ENCODE results near the gene SLC25A39. TPM values are rescaled to one million over a fixed set of nuclear protein-coding genes. Genes with fewer than 3 reads are reported as not detected.

The SLC25A39 gene
- total and polyA plus RNA-seq, 5 experiments from 2014 or later, result 94.9 to 176 (median 133) TPM

GRCh38 chr17:44361292-44362260 is 37.0 kb upstream of the SLC25A39 start:
- Mint-ChIP-seq H3K9me3 (no peaks in the 10 kb centered on the region), H3K27ac (peak overlapping the region in 2 of 10 donors; percentile 10 to 56), H3K4me1 (peaks cover 8 to 13% (median 9%) of the 10 kb centered on the region in 4 donors), H3K4me3 (peak overlapping the region in 3 of 10 donors; percentile 1 to 75 (median 5)), H3K27me3 (peaks cover 0 to 18% (median 7%) of the 10 kb centered on the region in 5 donors), H3K36me3 (no peaks in the 10 kb centered on the region)
- peak in 1 of 10 donors; percentile 54 for DNase-seq
- no peak for ATAC-seq
- POLR2A ChIA-PET, result interaction anchor here (2.0 kb wide), 1 partner anchor 8 kb away, joined by 10 read pairs; no protein-coding TSS in a partner anchor

- peak in 1 of 10 donors; percentile 28 for DNase-seq
- no peaks in the 10 kb centered on the region for H3K9me3 Mint-ChIP-seq
- peaks cover 0 to 12% (median 5%) of the 10 kb centered on the region in 5 donors for H3K27me3 Mint-ChIP-seq
- POLR2A ChIA-PET, result no interaction called here
- ATAC-seq, result no peak
- peaks cover 8 to 13% (median 9%) of the 10 kb centered on the region in 4 donors for H3K4me1 Mint-ChIP-seq
- H3K27ac Mint-ChIP-seq, result no peak overlapping the region
- H3K4me3 Mint-ChIP-seq, result no peak overlapping the region
- no peaks in the 10 kb centered on the region for H3K36me3 Mint-ChIP-seq
These were observed 36.2 kb upstream of the SLC25A39 start for GRCh38 chr17:44360826-44361225.

- H3K4me1 Mint-ChIP-seq, result peaks cover 8 to 15% (median 9%) of the 10 kb centered on the region in 4 donors
- DNase-seq, result no peak
- no peaks in the 10 kb centered on the region for H3K9me3 Mint-ChIP-seq
- no peak overlapping the region for H3K27ac Mint-ChIP-seq
- H3K36me3 Mint-ChIP-seq, result no peaks in the 10 kb centered on the region
- ATAC-seq, result no peak
- peaks cover 0 to 7% (median 5%) of the 10 kb centered on the region in 5 donors for H3K27me3 Mint-ChIP-seq
- no peak overlapping the region for H3K4me3 Mint-ChIP-seq
- POLR2A ChIA-PET, result no interaction called here
These were observed 35.5 kb upstream of the SLC25A39 start for GRCh38 chr17:44360144-44360533.

- Mint-ChIP-seq H3K27ac (no peak overlapping the region), H3K27me3 (peaks cover 0 to 5% (median 0%) of the 10 kb centered on the region in 5 donors), H3K36me3 (no peaks in the 10 kb centered on the region), H3K4me1 (peaks cover 8 to 17% (median 9%) of the 10 kb centered on the region in 4 donors), H3K4me3 (no peak overlapping the region), H3K9me3 (no peaks in the 10 kb centered on the region)
- ATAC-seq (no peak), DNase-seq (no peak)
- POLR2A ChIA-PET, result interaction anchor here (0.5 to 0.8 kb wide), 2 partner anchors 33 to 303 kb away, joined by 3 read pairs; no protein-coding TSS in a partner anchor
These were observed 35.0 kb upstream of the SLC25A39 start for GRCh38 chr17:44359458-44360143.

- DNase-seq (no peak), ATAC-seq (no peak)
- no peaks in the 10 kb centered on the region for H3K9me3 Mint-ChIP-seq
- POLR2A ChIA-PET, result interaction anchor here (0.8 kb wide), 1 partner anchor 32 kb away, joined by 3 read pairs; no protein-coding TSS in a partner anchor
- H3K27ac Mint-ChIP-seq, result peak overlapping the region in 4 of 10 donors; percentile 24 to 61 (median 42)
- peaks cover 0 to 5% (median 0%) of the 10 kb centered on the region in 5 donors for H3K27me3 Mint-ChIP-seq
- H3K4me3 Mint-ChIP-seq, result peak overlapping the region in 1 of 10 donors; percentile 54
- H3K36me3 Mint-ChIP-seq, result no peaks in the 10 kb centered on the region
- H3K4me1 Mint-ChIP-seq, result peaks cover 8 to 17% (median 9%) of the 10 kb centered on the region in 4 donors
These were observed 34.4 kb upstream of the SLC25A39 start for GRCh38 chr17:44359006-44359405.

GRCh38 chr17:44358066-44358465 is 33.4 kb upstream of the SLC25A39 start:
- Mint-ChIP-seq H3K27ac (peak overlapping the region in 1 of 10 donors; percentile 47), H3K36me3 (no peaks in the 10 kb centered on the region), H3K9me3 (no peaks in the 10 kb centered on the region), H3K4me3 (no peak overlapping the region), H3K4me1 (peaks cover 8 to 20% (median 10%) of the 10 kb centered on the region in 4 donors), H3K27me3 (peaks cover 0 to 5% (median 0%) of the 10 kb centered on the region in 5 donors)
- POLR2A ChIA-PET, result no interaction called here
- ATAC-seq (no peak), DNase-seq (no peak)

GRCh38 chr17:44356241-44356640 is 31.6 kb upstream of the SLC25A39 start:
- POLR2A ChIA-PET, result no interaction called here

GRCh38 chr17:44355642-44356099 is 31.0 kb upstream of the SLC25A39 start:
- Mint-ChIP-seq H3K27me3 (no peaks in the 10 kb centered on the region), H3K9me3 (no peaks in the 10 kb centered on the region), H3K4me3 (peak overlapping the region in 4 of 10 donors; percentile 18 to 76 (median 42)), H3K36me3 (peaks cover 0 to 3% (median 0%) of the 10 kb centered on the region in 3 donors), H3K4me1 (peaks cover 9 to 24% (median 13%) of the 10 kb centered on the region in 4 donors), H3K27ac (peak overlapping the region in 2 of 10 donors; percentile 31 to 45)
- no peak for DNase-seq
- POLR2A ChIA-PET, result interaction anchor here (0.9 to 2.8 kb wide), 3 partner anchors 25 to 158 kb away, joined by 3 to 10 read pairs (median 4); no protein-coding TSS in a partner anchor
- no peak for ATAC-seq

More at GRCh38 chr17:44356241-44356640, 31.6 kb upstream of the SLC25A39 start:
- peaks cover 8 to 22% (median 12%) of the 10 kb centered on the region in 4 donors for H3K4me1 Mint-ChIP-seq
- DNase-seq (no peak), ATAC-seq (no peak)
- H3K27ac Mint-ChIP-seq, result no peak overlapping the region
- H3K27me3 Mint-ChIP-seq, result no peaks in the 10 kb centered on the region
- no peaks in the 10 kb centered on the region for H3K9me3 Mint-ChIP-seq
- H3K4me3 Mint-ChIP-seq, result peak overlapping the region in 3 of 10 donors; percentile 5 to 56 (median 33)
- H3K36me3 Mint-ChIP-seq, result peaks cover 0 to 3% (median 0%) of the 10 kb centered on the region in 3 donors

GRCh38 chr17:44354582-44355561 is 30.2 kb upstream of the SLC25A39 start:
- peak; percentile 36 to 83 (median 64) for DNase-seq
- POLR2A ChIA-PET, result interaction anchor here (0.6 to 5.5 kb wide), 10 partner anchors 8 to 168 kb away, joined by 3 to 35 read pairs (median 6); partner anchors contain the start of genes FAM171A2, GPATCH8, GRN and TMUB2
- H3K36me3 Mint-ChIP-seq, result peaks cover 0 to 3% (median 0%) of the 10 kb centered on the region in 3 donors
- no peaks in the 10 kb centered on the region for H3K9me3 Mint-ChIP-seq
- H3K27ac Mint-ChIP-seq, result peak overlapping the region in 3 of 10 donors; percentile 31 to 73 (median 59)
- ATAC-seq, result peak; percentile 59 to 71
- H3K27me3 Mint-ChIP-seq, result no peaks in the 10 kb centered on the region
- H3K4me1 Mint-ChIP-seq, result peaks cover 9 to 26% (median 14%) of the 10 kb centered on the region in 4 donors
- H3K4me3 Mint-ChIP-seq, result peak overlapping the region; percentile 45 to 87 (median 66)

GRCh38 chr17:44353672-44354331 is 29.2 kb upstream of the SLC25A39 start:
- POLR2A ChIA-PET, result interaction anchor here (0.8 to 5.5 kb wide), 9 partner anchors 9 to 167 kb away, joined by 3 to 35 read pairs (median 7); partner anchors contain the start of genes FAM171A2, GPATCH8, GRN and TMUB2
- DNase-seq (peak in 3 of 10 donors; percentile 21 to 36 (median 29)), ATAC-seq (peak; percentile 43 to 44)
- H3K27me3 Mint-ChIP-seq, result no peaks in the 10 kb centered on the region
- peak overlapping the region in 1 of 10 donors; percentile 81 for H3K27ac Mint-ChIP-seq
- peaks cover 4 to 20% (median 8%) of the 10 kb centered on the region in 4 donors for H3K4me1 Mint-ChIP-seq
- peaks cover 0 to 3% (median 0%) of the 10 kb centered on the region in 3 donors for H3K36me3 Mint-ChIP-seq
- H3K4me3 Mint-ChIP-seq, result peak overlapping the region in 9 of 10 donors; percentile 11 to 79 (median 61)
- H3K9me3 Mint-ChIP-seq, result no peaks in the 10 kb centered on the region

Measured in naive thymus-derived CD8-positive, alpha-beta T cell (primary cell).